GM21367 (cell line): ENCODE measurements around the gene CDHR1.
"Not testable (repeated sequence)": the region's sequence is repeated elsewhere in the genome, so short reads cannot be mapped to it uniquely, and the experiment has no call there.

Experiments
- ATAC-seq: cut with Tn5 transposase; IDR thresholded peaks from one replicate; pipeline ENCODE4 v1.9.1; 2021; ENCODE audit not compliant: unreplicated experiment

Gene CDHR1

GRCh38 chr10:84173501-84173929 is 20.8 kb upstream of the CDHR1 start, which contains the start of gene GPR15LG:
TSS of gene GPR15LG (plus strand) at chr10:84173801. CDS start at chr10:84173852, 51 bp downstream.
- ATAC-seq, result peak; percentile 38

- ATAC-seq, result no peak
Observed at GRCh38 chr10:84175436-84175835, 18.9 kb upstream of the CDHR1 start.

- no peak for ATAC-seq
Observed at GRCh38 chr10:84176351-84176750, 18.0 kb upstream of the CDHR1 start.

GRCh38 chr10:84176836-84177474 is 17.4 kb upstream of the CDHR1 start:
- ATAC-seq, result no peak

GRCh38 chr10:84177541-84178141 is 16.7 kb upstream of the CDHR1 start:
- ATAC-seq, result peak; percentile 42

- ATAC-seq, result no peak
Observed at GRCh38 chr10:84178160-84178609, 16.2 kb upstream of the CDHR1 start.

GRCh38 chr10:84179059-84179710 is 15.2 kb upstream of the CDHR1 start:
- peak; percentile 92 for ATAC-seq

GRCh38 chr10:84180386-84180785 is 14.0 kb upstream of the CDHR1 start:
- ATAC-seq, result not testable (repeated sequence)

GRCh38 chr10:84181631-84182030 is 12.7 kb upstream of the CDHR1 start:
- ATAC-seq, result no peak

GRCh38 chr10:84184517-84184916 is 9.8 kb upstream of the CDHR1 start:
- ATAC-seq, result no peak

GRCh38 chr10:84185526-84186175 is 8.7 kb upstream of the CDHR1 start:
- no peak for ATAC-seq

- no peak for ATAC-seq
Observed at GRCh38 chr10:84188815-84189214, 5.5 kb upstream of the CDHR1 start.

GRCh38 chr10:84190621-84191020 is 3.7 kb upstream of the CDHR1 start:
- no peak for ATAC-seq

- ATAC-seq, result no peak
Observed at GRCh38 chr10:84191106-84191505, 3.2 kb upstream of the CDHR1 start.

- ATAC-seq, result no peak
Observed at GRCh38 chr10:84193327-84193726, 1.0 kb upstream of the CDHR1 start.

GRCh38 chr10:84193846-84194423 is 402 bp upstream of the CDHR1 start:
- no peak for ATAC-seq

- ATAC-seq, result no peak
Observed at GRCh38 chr10:84195044-84195830, 900 bp downstream of the CDHR1 start.

GRCh38 chr10:84196083-84196482 is 1.7 kb downstream of the CDHR1 start:
- no peak for ATAC-seq

GRCh38 chr10:84196941-84197340 is 2.6 kb downstream of the CDHR1 start:
- ATAC-seq, result no peak

- no peak for ATAC-seq
Observed at GRCh38 chr10:84197643-84198042, 3.3 kb downstream of the CDHR1 start.
